HepG2 (cell line): ENCODE results near the gene MTFP1. TPM values are rescaled to one million over a fixed set of nuclear protein-coding genes. Genes with fewer than 3 reads are reported as not detected.

Experiments
- ATF5 ChIP-seq: sonication (generic); formaldehyde crosslinking; IDR thresholded peaks from 2 replicates; pipeline ENCODE4 v1.4.0; 2020; ENCODE audit warnings: mild to moderate bottlenecking, low read depth, missing genetic modification reagents
- CHCHD3 ChIP-seq: sonication (generic); formaldehyde crosslinking; IDR thresholded peaks from 2 replicates; pipeline ENCODE4 v1.8.0; 2022; ENCODE audit warnings: mild to moderate bottlenecking, missing genetic modification reagents, moderate library complexity
- JUN ChIP-seq: sonication (generic); formaldehyde crosslinking; IDR thresholded peaks from 2 replicates; pipeline ENCODE4 v1.4.0; 2020; ENCODE audit warnings: mild to moderate bottlenecking, missing genetic modification reagents
- MYNN ChIP-seq: sonication (generic); formaldehyde crosslinking; IDR thresholded peaks from 2 replicates; pipeline ENCODE4 v1.4.0; 2020; ENCODE audit warnings: mild to moderate bottlenecking, low read depth, missing genetic modification reagents
- PHF21A ChIP-seq: sonication (generic); formaldehyde crosslinking; IDR thresholded peaks from 2 replicates; pipeline ENCODE4 v1.5.0; 2020; ENCODE audit warnings: mild to moderate bottlenecking, missing genetic modification reagents
- SMARCC2 ChIP-seq: fragments of 450-650 bp; IDR thresholded peaks from 2 replicates; pipeline ENCODE4 v1.6.1; 2017; ENCODE audit warnings: antibody characterized with exemption, mild to moderate bottlenecking
- SNAPC2 ChIP-seq: sonication (generic); formaldehyde crosslinking; IDR thresholded peaks from 2 replicates; pipeline ENCODE4 v1.8.1; 2022; ENCODE audit warnings: mild to moderate bottlenecking, missing genetic modification reagents
- SPEN ChIP-seq: sonication (generic); formaldehyde crosslinking; IDR thresholded peaks from 2 replicates; pipeline ENCODE4 v1.5.1; 2020; ENCODE audit warnings: low read depth, mild to moderate bottlenecking, missing genetic modification reagents
- TBP ChIP-seq: sonication (generic); formaldehyde crosslinking; IDR thresholded peaks from 2 replicates; pipeline ENCODE4 v1.5.0; 2020; ENCODE audit warnings: missing genetic modification reagents
- TOE1 ChIP-seq: sonication (generic); formaldehyde crosslinking; IDR thresholded peaks from 2 replicates; pipeline ENCODE4 v1.4.0; 2020; ENCODE audit warnings: mild to moderate bottlenecking, missing genetic modification reagents
- ZFP91 ChIP-seq: sonication (generic); formaldehyde crosslinking; IDR thresholded peaks from 2 replicates; pipeline ENCODE4 v1.9.0; 2022; ENCODE audit warnings: missing genetic modification reagents, mild to moderate bottlenecking, borderline replicate concordance
- ZKSCAN8 ChIP-seq: IDR thresholded peaks from 2 replicates; pipeline ENCODE4 v1.6.1; 2016; ENCODE audit warnings: borderline replicate concordance, missing genetic modification reagents, missing compliant biosample characterization
- ZNF292 ChIP-seq: sonication (generic); formaldehyde crosslinking; IDR thresholded peaks from 2 replicates; pipeline ENCODE4 v1.8.1; 2022; ENCODE audit warnings: mild to moderate bottlenecking, low read depth, missing genetic modification reagents, borderline replicate concordance
- ZNF3 ChIP-seq: IDR thresholded peaks from 2 replicates; pipeline ENCODE4 v1.7.0; 2017; ENCODE audit warnings: inconsistent platforms
- ZNF343 ChIP-seq: sonication (generic); formaldehyde crosslinking; IDR thresholded peaks from 2 replicates; pipeline ENCODE4 v1.4.0; 2020; ENCODE audit warnings: mild to moderate bottlenecking, missing genetic modification reagents
- ZNF609 ChIP-seq: sonication (generic); formaldehyde crosslinking; IDR thresholded peaks from 2 replicates; pipeline ENCODE4 v1.4.0; 2020; ENCODE audit warnings: mild to moderate bottlenecking, missing genetic modification reagents, borderline replicate concordance
- ZNF83 ChIP-seq: sonication (generic); formaldehyde crosslinking; IDR thresholded peaks from 2 replicates; pipeline ENCODE4 v1.4.0; 2020; ENCODE audit warnings: missing genetic modification reagents, mild to moderate bottlenecking, borderline replicate concordance
- polyA plus RNA-seq, 8 experiments: library from polyadenylated mRNA; depleted of rRNA in 3 of 8; stranded (reverse) in 7 of 8; unstranded in 1 of 8; fragments of >200 nt; fragmentation: Illumina TruSeq in 4 of 8; extraction: Trizol in 4 of 8; gene quantifications; 2 replicates each; pipeline versions ENCODE4 v1.2.1 to v1.2.3, GENCODE V29; 2011 to 2016; ENCODE audit warnings: low read depth in 4 of 8, missing spikeins in 1 of 8, mixed read lengths in 1 of 8; ENCODE audit not compliant: insufficient read depth in 1 of 8
- total RNA-seq, 5 experiments: library from RNA; depleted of rRNA; stranded (reverse); fragments of >200 nt; fragmentation: Illumina TruSeq; extraction: Trizol; gene quantifications; 2 replicates each; pipeline ENCODE4 v1.2.3, GENCODE V29; 2016; ENCODE audit warnings: low read depth in 1 of 5
- TF ChIP-seq, protein P1 (sequence below): sonication (generic); formaldehyde crosslinking; IDR thresholded peaks from 2 replicates; pipeline ENCODE4 v1.5.0; 2020; ENCODE audit warnings: missing genetic modification reagents
- TF ChIP-seq, protein P2 (sequence below): sonication (generic); formaldehyde crosslinking; IDR thresholded peaks from 2 replicates; pipeline ENCODE4 v1.5.1; 2020; ENCODE audit warnings: mild to moderate bottlenecking, moderate library complexity, missing genetic modification reagents

Gene MTFP1
- total and polyA plus RNA-seq, 2 of the 13 experiments (the other 11 are each of a cell fraction or from before 2014, with no cell fraction given): 29.5 to 45.6 TPM

DNA sequence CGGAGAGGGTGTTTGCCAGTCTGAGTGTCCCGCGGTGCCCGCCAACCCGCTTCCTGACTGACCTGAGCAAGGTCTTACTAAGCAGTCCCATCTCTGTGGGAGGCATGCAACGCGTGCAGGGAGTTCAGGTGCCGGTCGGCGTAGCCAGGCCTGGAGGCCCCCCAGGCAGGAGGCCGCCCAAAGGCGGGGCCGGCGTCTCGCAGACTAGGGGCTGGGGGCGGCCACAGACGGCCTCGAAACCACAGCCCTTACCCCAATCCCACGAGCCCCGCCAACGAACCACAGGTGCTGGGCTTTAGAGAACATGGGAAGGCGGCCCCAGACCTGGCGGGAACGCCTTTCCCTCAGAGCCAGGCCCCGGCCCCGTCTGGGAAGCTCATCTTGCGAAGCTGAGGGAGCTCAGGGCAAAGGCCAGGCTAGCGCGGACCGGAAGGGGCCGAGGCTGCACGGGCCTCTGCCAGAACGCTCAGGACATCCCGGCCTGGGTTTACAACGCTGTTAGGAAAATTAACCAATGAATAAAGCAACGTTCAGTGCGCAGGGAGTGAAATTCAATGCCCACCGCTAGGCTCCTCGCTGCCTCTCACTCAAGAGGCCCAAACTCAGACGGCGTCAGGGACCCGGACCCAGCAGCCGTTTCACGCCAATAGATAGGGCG is 2.1 kb upstream of the MTFP1 start (continued):
- TF ChIP-seq ZNF292 (CRISPR knock-in tag) (peak; percentile 27; the same call in 1 of the 2 replicates), SMARCC2 (no peak), TOE1 (CRISPR knock-in tag) (0 out of 2 replicates have a peak, but pooled peaks have one; percentile 12), JUN (CRISPR knock-in tag) (0 out of 2 replicates have a peak, but pooled peaks have one; percentile 65), SPEN (CRISPR knock-in tag) (no peak; the same call in 1 of the 2 replicates), ZNF83 (CRISPR knock-in tag) (peak; percentile 84; the same call in 1 of the 2 replicates), ZNF3 (CRISPR knock-in tag) (no peak), ZKSCAN8 (CRISPR knock-in tag) (no peak), ATF5 (CRISPR knock-in tag) (no peak), ZFP91 (CRISPR knock-in tag) (peak; percentile 88), ZNF343 (0 out of 2 replicates have a peak, but pooled peaks have one; percentile 67), PHF21A (peak; percentile 47; the same call in 1 of the 2 replicates), TBP (peak; percentile 90; the same call in 1 of the 2 replicates), ZNF609 (peak; percentile 44; the same call in 1 of the 2 replicates), SNAPC2 (no peak), CHCHD3 (CRISPR knock-in tag) (no peak; the same call in 1 of the 2 replicates), MYNN (CRISPR knock-in tag) (0 out of 2 replicates have a peak, but pooled peaks have one; percentile 33)
- TF ChIP-seq, protein P1, sequence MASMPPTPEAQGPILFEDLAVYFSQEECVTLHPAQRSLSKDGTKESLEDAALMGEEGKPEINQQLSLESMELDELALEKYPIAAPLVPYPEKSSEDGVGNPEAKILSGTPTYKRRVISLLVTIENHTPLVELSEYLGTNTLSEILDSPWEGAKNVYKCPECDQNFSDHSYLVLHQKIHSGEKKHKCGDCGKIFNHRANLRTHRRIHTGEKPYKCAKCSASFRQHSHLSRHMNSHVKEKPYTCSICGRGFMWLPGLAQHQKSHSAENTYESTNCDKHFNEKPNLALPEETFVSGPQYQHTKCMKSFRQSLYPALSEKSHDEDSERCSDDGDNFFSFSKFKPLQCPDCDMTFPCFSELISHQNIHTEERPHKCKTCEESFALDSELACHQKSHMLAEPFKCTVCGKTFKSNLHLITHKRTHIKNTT (CRISPR knock-in tag): 0 out of 2 replicates have a peak, but pooled peaks have one; percentile 68
- TF ChIP-seq, protein P2, sequence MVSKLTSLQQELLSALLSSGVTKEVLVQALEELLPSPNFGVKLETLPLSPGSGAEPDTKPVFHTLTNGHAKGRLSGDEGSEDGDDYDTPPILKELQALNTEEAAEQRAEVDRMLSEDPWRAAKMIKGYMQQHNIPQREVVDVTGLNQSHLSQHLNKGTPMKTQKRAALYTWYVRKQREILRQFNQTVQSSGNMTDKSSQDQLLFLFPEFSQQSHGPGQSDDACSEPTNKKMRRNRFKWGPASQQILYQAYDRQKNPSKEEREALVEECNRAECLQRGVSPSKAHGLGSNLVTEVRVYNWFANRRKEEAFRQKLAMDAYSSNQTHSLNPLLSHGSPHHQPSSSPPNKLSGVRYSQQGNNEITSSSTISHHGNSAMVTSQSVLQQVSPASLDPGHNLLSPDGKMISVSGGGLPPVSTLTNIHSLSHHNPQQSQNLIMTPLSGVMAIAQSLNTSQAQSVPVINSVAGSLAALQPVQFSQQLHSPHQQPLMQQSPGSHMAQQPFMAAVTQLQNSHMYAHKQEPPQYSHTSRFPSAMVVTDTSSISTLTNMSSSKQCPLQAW (CRISPR knock-in tag): no peak
